ENCODE results near the gene SSTR4. TPM values are rescaled to one million over a fixed set of nuclear protein-coding genes. Genes with fewer than 3 reads are reported as not detected.

Gene SSTR4
- total RNA-seq, 1 donor from 2014 or later = not detected

- intact Hi-C loops (cut with micrococcal nuclease) = no loop called here
Measured at GRCh38 chr20:23086056-23086566, 51.0 kb downstream of the SSTR4 start, which contains the start of gene CD93. Gene CD93 (minus strand): TSS chr20:23086324. CDS start chr20:23086192, 132 bp downstream.

GRCh38 chr20:23086931-23087411 lies 51.9 kb downstream of the SSTR4 start:
- intact Hi-C loops (cut with micrococcal nuclease) = no loop called here

- intact Hi-C loops (cut with micrococcal nuclease) = no loop called here
Measured at GRCh38 chr20:23087587-23088251, 52.6 kb downstream of the SSTR4 start.

Other genes starting within 250 kb of the SSTR4 start
- not detected in 2 replicates for gene THBD, start 14.4 kb downstream of the SSTR4 start, total RNA-seq
- 4.3 and 5.0 TPM in 2 replicates for gene CD93, start 51.0 kb downstream of the SSTR4 start, total RNA-seq

All from T-helper 2 cell treated with Interferon-gamma antibody and Interleukin-4, amounts not matched to agents 100 ng/mL and 5 ng/mL, for 36 hours (primary cell).